ENCODE results near the gene ATXN10.
"Not testable (repeated sequence)": the region's sequence is repeated elsewhere in the genome, so short reads cannot be mapped to it uniquely, and the experiment has no call there.

DNA sequence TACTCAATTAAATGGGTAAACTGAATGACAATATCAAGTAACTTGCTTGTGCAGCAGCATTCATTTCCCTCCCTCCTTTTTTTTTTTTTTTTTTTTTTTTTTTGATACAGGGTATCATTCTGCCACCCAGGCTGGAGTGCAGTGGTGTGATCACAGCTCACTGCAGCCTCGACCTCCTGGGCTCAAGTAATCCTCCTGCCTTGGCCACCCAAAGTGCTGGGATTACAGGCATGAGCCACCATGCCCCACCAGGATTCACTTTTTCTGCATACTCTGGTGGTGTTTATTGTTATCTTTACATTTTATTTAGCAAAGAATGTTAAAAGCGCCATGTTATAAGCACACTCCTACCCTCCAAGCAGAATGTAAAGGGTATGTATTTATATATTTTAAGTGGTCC is 1.3 kb upstream of the ATXN10 start:
- TF ChIP-seq, protein P1, sequence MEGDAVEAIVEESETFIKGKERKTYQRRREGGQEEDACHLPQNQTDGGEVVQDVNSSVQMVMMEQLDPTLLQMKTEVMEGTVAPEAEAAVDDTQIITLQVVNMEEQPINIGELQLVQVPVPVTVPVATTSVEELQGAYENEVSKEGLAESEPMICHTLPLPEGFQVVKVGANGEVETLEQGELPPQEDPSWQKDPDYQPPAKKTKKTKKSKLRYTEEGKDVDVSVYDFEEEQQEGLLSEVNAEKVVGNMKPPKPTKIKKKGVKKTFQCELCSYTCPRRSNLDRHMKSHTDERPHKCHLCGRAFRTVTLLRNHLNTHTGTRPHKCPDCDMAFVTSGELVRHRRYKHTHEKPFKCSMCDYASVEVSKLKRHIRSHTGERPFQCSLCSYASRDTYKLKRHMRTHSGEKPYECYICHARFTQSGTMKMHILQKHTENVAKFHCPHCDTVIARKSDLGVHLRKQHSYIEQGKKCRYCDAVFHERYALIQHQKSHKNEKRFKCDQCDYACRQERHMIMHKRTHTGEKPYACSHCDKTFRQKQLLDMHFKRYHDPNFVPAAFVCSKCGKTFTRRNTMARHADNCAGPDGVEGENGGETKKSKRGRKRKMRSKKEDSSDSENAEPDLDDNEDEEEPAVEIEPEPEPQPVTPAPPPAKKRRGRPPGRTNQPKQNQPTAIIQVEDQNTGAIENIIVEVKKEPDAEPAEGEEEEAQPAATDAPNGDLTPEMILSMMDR (conservative IDR thresholded peaks at IDR 0.05; ENCODE audit: low read depth in 2 of 2) = not testable (repeated sequence)
- TF ChIP-seq, protein P2, sequence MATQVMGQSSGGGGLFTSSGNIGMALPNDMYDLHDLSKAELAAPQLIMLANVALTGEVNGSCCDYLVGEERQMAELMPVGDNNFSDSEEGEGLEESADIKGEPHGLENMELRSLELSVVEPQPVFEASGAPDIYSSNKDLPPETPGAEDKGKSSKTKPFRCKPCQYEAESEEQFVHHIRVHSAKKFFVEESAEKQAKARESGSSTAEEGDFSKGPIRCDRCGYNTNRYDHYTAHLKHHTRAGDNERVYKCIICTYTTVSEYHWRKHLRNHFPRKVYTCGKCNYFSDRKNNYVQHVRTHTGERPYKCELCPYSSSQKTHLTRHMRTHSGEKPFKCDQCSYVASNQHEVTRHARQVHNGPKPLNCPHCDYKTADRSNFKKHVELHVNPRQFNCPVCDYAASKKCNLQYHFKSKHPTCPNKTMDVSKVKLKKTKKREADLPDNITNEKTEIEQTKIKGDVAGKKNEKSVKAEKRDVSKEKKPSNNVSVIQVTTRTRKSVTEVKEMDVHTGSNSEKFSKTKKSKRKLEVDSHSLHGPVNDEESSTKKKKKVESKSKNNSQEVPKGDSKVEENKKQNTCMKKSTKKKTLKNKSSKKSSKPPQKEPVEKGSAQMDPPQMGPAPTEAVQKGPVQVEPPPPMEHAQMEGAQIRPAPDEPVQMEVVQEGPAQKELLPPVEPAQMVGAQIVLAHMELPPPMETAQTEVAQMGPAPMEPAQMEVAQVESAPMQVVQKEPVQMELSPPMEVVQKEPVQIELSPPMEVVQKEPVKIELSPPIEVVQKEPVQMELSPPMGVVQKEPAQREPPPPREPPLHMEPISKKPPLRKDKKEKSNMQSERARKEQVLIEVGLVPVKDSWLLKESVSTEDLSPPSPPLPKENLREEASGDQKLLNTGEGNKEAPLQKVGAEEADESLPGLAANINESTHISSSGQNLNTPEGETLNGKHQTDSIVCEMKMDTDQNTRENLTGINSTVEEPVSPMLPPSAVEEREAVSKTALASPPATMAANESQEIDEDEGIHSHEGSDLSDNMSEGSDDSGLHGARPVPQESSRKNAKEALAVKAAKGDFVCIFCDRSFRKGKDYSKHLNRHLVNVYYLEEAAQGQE (IDR thresholded peaks at IDR 0.05; ENCODE audit: unreplicated experiment) = not testable (repeated sequence)
- TF ChIP-seq POLR2AphosphoS5 (IDR thresholded peaks at IDR 0.05; ENCODE audit: low read depth); EZH2 (IDR thresholded peaks at IDR 0.05; ENCODE audit: low read depth, unreplicated experiment); ZNF331 (CRISPR knock-in tag; IDR thresholded peaks at IDR 0.05; ENCODE audit: low read depth); STAT1 (IDR thresholded peaks at IDR 0.05; ENCODE audit: unreplicated experiment); JUNB (IDR thresholded peaks at IDR 0.05; ENCODE audit: unreplicated experiment); CREB1 (CRISPR knock-in tag; IDR thresholded peaks at IDR 0.05; ENCODE audit: low read depth); EZH2phosphoT487 (IDR thresholded peaks at IDR 0.05; ENCODE audit: unreplicated experiment): not testable (repeated sequence)

Measured in GM23338 (cell line).